ENCODE measurements around the gene FBXL17.
A peak's percentile ranks its signal among the peaks of the same experiment; 100 is the strongest.

Gene FBXL17

DNA sequence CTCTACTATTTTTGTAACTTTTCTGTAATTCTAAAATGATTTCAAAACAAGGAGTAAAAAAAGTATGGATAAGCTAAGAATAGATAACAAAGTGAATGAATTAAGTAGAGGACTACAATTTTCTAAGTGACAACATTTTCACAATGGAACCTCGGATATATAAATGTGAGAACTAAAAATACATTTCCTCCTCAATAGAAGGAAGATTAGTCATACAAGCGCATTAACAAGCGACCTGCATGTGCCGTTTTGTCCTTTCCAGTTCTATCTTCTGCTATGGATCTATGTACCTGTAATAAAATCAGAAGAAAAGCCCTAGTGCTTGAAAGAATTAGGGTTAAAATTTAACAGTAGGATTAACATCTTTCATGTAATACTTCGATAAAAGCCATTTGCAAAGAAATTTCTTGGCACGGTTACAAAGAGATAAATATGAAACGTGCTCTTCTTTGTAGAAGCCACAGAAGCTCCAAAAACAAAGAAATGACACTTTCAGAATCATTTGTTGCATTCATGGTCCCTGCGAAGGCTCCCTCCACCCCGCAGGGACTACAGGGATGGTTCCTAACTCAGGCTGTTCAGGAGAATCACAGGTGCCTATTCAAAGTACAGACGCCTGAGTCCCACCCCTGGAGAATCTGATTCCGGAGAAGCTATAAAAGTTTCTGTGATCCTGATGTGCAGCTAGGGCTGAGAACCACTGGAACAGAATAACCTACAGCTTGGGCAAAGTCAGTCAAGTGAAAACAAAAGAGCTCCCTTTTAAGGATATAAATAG, 494.5 kb downstream of the FBXL17 start:
- no peak for DNase-seq

DNA sequence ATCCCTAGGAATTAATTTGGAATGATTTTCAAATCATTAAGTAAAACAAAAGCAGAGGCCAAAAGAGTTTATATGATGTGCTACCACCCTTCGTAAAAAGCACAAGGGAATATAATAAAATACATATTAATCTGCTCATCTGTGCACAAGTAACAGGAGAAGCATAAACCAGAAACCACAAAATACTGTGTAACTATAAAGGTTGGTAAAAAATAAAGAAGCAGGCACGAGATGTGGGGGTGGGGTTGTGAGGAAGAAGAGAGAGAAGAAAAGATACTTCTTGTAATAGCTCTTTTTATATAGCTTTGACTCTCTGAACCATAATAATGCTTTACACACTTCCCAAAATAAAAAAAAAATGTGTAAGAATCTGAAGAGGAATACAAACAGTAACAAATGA, 496.3 kb downstream of the FBXL17 start:
- no peak for DNase-seq

DNA sequence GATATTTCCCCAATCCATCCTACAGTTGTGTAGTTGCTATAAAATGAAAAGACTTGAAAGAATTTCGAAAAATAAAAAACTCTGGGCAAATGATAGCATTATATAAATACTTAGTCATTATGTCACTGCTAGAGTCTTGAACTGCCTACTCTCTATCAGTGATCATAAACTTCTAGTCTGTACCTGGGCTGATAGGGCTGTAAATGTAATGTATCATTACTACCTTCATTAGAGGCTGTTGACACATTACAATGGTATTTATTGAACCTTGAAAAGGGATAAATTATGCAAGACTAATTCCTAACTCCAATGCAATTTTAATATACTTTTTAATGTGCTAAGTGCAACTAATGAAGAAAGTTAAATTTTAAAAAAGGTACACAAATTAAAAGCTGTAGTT, 497.0 kb downstream of the FBXL17 start:
- DNase-seq, result no peak

DNA sequence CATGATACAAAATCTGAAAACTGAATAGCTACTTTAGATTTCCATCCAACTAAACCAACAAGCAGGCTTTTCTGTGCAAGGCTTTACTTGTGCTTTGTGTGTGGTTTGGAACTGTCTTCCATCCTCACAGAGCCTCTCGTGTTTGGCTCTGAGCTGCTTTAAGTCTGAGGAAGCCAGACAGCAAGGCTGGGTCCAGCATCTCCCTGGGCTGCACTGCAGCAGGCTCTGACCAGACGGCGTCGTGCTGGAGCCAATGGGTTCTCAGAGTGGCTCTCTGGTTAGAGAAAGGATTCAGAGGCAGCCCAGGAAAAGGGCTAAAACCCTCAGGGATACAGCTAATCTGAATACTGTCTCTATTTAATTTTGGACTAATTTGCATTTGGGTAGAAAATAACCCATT, 503.2 kb downstream of the FBXL17 start:
- DNase-seq, result no peak

DNA sequence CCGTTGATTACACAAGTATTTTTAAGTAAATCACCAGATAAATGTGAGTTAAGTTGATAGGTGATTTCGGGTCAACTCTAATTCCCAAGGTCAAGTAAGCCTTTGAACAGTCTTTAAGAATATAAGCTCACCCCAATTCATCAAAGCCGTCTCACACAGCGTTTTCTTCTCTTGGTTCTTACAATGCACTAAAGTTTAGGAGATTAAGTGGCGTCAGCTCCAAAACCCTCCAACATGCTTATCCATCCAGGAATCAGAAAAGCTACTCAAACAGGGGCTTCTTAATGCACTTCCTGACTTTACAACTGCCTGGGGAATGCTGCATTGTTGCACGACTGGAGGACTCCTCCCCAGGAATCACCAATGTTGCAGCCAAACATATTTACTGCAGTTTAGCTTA, 505.0 kb downstream of the FBXL17 start:
- DNase-seq, result no peak

DNA sequence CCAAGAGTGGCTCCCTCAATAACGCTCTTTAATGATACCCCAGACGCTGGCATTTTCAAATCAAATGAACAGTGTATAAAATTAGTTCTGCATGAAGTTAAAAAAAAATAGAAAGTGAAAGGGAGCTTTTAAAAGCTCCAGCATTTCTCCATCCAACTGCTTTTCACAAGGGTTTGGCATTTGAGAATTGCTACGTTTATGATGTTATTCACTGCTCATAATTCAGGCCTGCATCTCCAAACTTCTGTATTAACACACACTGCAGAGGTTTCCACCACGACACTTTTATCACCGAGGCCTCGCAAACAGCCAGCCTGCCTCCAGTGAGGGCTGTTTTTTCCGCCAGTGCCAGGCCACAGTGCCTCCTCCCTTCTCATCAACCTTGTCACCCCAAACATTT, 505.6 kb downstream of the FBXL17 start:
- no peak for DNase-seq

DNA sequence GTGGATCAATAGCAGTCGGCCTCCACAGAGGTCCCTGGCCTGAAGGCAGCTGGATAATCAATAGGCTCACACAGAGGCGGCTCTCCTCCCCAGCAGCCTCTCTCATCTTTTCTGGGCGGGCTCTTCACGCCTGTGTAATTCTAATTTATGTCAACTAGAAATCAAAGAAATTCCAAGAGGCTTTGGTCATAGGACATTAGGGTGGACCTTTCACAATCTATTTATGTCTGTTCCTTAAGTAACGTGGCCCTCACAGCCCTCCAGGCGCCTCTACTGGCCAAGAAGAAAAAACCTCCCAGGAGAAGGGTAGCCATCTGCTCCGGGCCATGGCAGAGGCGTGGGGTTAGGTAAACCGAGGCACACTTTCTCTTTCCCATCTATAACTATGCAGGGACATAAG, 506.1 kb downstream of the FBXL17 start:
- no peak for DNase-seq

DNA sequence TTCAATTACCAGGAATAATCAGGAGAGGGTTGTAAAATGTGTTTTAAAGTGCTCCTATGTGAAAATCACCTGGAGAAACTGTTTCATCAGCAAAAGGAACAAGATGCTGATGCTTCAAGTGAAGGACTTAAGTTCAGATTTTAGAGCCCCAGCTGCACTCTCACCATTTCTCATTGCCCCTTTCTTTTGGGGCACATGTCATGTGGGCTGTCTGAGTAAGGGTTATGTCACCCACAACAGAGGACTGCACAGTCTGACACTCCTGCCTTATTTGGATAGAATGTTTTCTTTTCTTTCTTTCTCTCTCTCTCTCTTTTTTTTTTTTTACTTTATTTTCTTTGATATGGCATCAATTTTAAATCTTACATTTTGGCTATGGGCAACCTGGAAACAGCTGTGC, 507.1 kb downstream of the FBXL17 start:
- DNase-seq, result no peak

DNA sequence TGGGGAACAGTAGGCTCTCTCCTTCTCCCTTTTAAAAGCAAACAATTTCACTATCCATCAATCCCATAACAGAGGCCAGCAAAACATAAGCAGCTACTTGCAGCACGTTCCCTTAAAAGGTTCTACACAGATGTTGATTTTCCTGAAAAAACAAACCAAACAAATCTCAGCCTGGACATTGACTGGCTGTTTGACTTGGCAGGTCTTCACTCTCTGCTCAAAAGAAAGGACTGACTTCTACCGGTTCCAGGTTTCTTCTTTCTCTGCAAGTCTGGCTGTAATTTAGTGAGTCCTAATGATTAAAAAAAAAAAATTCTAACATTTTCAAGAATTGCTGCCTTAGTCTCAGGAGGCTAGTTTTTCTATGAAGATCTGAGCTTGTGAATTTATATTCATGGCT, 508.0 kb downstream of the FBXL17 start:
- DNase-seq, result peak in 1 of 3 experiments; percentile 47

DNA sequence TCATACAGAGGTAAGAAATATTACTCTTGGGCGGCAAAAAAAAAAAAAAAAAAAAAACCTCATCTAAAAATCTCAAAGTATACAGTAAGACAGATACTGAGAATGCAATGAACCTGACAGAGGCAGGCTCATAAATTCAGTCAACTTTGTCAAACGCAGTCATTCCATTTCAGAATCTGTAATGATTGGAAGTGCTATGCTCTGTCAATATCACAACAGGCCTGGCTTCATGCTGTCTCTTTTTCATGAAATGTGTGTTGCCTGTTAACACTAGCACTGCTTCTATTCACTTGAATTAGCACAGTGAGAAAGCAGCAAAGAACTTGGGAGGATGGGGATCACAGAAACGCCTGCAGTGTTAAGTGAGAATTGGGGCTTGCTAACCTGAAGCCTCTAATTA, 510.9 kb downstream of the FBXL17 start:
- DNase-seq, result no peak

DNA sequence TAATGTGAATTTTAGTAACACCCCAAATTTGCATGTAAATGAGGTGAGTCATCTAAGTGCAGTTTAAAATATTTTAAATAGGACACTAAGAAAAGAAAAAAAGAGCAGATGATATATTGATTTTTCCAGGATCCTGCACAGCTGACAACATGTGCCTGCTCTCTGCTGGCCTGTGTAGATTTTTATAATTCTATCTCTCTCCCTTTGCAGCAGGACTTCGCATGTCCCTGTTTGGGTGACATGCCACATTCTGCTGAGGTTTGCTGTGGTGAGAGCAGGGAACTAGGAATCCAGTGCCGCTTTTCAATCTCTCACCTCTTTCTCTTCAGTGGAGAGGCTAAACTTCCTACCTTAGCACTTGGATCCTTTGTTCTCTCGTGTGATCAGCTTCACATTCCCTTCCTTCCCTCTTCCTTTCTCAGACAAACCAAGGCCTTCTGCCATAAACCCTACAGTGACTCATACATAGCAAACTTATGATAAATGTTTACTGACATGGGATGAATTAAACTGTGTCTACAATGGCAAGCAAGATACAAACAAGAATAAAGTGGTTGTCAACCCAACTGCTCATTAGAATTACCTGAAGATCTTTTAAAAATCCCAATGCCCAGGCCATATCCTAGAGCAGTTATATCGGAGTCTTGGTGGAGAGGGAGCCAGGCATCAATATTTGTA, 512.3 kb downstream of the FBXL17 start:
- DNase-seq, result no peak

DNA sequence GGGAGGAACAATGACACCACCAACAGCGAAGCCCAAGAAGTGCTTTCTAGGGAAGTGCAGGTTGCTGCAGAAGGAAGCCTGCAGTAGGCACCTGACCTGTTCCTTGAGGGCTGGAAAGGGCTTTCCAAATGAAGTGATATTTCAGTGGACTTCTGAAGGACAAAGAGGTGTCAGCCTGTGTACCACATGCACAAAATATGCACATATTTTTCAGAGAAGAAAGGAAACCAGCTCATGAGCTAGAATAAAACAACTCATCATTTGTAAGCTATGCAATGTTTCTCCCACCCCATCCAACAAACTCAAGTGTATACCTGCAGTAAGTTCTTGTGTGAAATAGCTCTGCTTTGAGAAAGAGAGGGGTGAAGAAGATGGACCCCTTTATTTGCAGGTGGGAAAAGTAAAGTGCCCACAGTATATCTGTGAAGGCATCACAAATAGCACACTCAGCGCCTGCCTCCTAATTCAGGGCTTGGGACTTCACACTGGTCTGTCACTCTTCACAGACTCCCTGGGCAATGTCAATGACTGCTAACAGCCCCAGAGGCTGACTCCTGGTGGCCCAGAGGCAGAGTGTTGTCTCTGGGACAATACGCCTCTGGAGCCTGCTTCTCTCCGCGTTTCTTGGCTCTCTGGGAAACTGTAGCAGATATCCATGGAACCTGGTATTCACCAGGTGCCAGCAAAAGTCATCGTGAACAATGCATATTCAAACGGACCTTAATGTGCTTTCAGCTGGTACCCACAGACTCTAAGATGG, 513.1 kb downstream of the FBXL17 start:
- DNase-seq, result no peak

DNA sequence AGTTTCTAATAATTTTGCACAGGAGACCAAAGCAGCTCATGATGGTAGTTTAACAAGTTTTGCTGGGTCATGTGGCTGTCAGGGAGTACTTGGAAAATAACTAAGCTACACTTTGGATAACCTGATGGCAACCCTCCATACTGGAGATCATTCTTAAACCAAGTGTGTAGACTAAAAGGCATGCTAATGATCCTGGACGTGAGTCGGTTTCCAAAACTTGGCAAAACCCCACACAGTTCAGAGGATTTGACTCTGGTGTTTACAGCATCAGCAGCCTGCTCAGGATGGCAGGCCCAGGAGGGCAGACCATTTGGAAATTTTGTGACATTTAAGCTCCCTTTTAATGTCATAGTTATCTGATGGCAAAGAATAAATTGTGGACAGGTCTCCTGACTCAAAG, 514.6 kb downstream of the FBXL17 start:
- no peak for DNase-seq

DNA sequence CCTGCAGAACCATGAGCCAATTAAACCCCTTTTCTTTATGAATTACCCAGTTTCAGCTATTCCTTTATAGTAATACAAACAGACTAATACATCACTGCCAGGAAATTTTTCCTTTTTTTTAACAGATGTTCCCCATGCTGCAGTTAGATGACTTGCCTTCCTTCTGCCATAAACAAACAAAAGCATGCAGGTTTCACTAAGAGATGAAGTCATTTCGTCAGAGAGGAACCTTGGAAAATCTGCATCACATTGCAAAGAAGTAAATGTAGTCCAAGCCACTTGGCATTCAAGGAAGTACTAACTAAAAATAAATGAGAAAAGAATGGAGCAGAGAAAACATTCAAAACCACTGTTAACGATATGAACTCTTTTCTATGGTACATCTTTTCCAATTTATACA, 517.1 kb downstream of the FBXL17 start:
- DNase-seq, result no peak

DNA sequence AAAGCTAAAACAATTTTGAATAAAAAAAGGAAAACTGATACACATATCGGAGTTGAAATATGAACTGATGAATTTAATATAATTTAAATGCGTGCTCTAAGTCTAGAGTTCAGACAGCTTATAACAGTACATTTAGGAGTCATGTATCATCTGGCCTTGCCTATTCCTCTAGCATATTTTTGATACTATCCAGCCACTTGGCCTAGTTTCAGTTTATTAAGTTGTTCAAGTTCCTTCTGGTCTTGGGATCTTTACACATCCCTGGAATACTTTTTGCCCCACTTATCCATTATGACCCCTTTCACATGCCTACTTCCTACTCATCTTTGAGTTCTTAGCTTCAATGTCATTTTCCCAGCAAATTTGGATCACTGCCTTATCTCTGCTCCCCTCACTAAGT, 518.8 kb downstream of the FBXL17 start:
- no peak for DNase-seq

DNA sequence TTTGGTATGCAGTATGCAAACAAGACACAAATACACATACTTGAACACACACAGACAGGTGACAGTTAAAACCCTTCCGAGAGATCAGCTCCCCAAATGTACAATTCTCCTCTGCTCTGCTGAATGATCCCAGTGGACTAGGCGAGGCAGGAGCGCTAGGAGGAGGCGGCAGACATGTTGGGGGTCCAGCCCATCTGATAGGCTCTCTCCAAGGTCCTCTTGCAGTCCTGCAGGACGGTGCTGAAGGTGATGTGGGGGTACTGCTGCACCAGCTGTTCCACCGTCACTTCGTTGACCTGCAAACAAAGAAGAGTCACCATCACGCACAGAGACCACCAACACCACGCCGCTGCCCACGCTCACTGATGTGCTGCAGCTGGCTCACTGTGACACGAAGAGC, 520.3 kb downstream of the FBXL17 start:
- DNase-seq, result no peak

DNA sequence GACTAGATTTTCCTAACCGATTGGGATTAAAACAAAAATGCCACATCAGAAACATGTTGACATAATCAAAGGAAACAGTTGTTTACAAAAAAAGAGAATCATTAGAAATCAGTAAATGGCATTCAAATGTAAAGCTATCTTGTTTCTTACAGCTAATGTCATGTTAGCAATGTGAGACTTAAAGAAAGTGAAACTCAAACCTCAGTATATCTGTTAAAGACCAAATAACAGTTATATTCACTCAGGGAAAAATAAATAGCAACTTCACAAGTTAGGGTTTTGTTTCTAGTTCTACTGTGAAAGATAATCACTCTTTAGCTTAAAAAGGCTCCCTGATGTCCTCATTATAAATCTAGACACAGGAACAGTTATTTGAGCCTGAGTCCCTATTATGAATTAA, 521.9 kb downstream of the FBXL17 start:
- DNase-seq, result no peak

DNA sequence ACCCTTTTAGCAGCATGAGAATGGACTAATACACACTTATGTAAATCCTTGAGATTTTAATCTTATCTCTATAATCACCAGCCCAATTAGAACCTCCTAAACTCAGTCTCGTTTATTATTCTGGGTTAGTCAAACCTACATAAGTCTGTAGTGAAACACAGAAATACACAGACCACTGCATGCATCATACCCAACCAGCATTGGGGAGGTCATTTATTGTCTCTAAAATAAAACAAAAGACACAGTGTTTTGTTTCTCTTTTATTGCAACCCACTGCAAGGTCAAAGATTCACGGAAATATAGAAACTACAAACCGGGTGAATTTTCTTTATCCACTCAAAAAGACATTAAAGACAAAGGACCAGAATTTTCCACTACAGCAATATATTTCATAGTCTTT, 523.1 kb downstream of the FBXL17 start:
- no peak for DNase-seq

DNA sequence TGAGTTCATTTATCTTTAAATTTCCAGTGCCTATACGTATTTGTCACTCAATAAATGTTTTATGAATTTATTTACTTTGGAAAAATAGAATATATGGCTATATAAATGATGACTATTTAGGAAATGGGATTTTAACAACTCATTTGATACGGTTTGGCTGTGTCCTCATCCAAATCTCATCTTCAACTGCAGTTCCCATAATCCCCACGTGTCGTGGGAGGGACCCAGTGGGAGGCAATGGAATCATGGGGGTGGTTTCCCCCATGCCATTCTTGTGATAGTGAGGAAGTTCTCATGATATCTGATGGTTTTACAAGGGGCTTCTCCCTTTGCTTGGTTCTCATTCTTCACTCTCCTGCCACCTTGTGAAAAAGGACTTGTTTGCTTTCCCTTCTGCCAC, 523.6 kb downstream of the FBXL17 start:
- DNase-seq, result no peak

DNA sequence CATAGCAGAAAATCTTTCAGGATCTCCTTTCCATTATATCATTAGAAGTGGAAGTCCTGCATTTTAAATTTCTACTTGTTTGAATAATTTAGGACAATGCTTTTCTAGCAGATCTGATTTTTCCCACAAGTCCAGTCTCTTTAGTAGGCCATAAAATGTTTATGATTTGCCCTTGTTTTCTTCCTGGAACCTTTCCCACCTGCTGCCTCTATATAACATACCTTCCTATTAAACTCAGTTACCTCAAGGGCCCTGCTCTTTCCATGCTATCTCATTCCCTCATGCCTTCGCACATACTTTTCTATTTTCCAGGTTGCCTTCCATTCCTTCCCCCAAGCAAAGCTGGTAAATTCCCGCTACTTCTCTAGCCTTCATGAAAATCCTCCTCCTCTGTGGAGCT, 524.1 kb downstream of the FBXL17 start:
- DNase-seq, result no peak

DNA sequence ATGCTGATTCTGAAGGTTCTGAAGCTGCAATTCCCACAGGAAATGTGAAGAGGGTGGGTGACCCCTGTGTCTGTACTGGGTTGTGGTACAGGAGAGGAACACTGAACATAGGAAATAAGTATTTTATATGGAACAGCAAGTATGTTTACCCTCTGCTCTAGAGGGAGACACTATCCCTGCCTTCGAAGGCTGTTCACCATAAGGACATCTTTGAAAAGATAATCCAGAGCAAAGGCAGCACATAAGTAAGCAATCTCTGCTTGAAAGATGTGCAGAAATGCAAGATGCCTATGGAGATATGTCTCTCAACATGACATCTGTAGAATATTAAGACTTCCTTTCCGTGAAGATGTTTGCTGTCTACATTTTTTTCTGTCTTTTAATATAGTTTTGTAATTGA, 526.7 kb downstream of the FBXL17 start:
- no peak for DNase-seq

DNA sequence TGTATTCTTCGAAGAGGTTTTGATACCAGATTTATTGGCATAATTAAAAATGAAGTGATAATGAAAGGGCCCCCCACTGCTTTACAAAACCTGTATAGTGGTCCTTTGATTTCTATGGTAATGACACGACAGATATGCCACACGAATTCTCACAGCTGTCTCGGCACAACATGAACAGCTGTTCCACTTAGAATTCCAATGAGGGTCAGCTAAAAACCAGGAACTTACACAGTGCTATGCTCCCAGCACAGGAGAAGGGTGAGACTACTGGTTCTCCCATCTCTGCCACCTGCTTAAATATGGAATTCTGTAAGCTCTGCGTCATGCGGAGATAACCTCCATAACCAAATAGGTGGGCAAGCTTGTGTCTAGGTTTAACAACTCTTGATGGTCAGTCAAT, 528.2 kb downstream of the FBXL17 start:
- DNase-seq, result no peak

DNA sequence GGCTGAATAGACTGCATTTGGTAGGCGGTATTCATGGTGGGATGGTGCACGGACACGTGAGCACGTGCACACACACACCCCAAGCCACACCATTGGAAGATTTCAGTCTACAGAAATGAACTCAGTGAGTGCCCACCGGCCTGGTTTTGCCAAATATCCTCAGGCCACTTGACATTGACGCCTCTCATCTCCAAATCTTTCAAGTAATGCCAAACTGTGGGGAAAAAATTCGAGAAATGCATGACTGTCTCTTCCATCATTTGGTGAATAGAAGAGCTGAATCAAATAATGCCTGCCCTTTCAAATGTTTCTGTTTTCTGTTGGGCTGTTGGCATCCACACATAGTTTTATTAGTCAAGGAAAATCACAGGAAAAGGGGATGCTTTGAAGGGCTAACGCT, 528.9 kb downstream of the FBXL17 start:
- DNase-seq, result no peak

DNA sequence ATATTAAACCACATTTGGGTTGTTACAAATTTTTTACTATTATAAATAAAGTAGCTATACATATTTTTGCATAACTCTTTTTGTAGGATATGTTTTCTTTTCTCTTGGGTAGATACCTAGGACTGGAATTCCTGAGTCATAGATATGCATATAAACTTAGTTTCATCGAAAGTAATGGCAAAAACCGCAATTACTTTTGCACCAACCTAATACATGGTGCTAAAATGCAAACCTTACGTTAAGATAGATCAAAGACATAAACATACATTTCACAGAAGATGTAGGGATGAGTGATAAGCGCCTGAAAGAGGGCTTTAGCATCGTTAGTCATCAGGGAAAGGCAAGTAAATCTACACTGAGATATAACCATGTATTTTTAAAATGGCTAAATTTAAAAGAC, 532.8 kb downstream of the FBXL17 start:
- DNase-seq, result no peak

Data from NCI-H1417 (cell line).